RWPE1 (cell line): ENCODE results near the gene CDC25A.
"Not testable (repeated sequence)": the region's sequence is repeated elsewhere in the genome, so short reads cannot be mapped to it uniquely, and the experiment has no call there.

Experiments
- CTCF ChIA-PET: fragments of 350-600 bp; sonication (Branson Sonifier 250); formaldehyde crosslinking; extraction: SDS; loops from one replicate; lab custom pipeline; 2021; lab: Yijun Ruan, JAX
- POLR2A ChIA-PET: fragments of 400-600 bp; formaldehyde crosslinking; extraction: SDS; loops from one replicate; lab custom pipeline; 2020; ENCODE audit warnings: antibody characterized with exemption; ENCODE audit not compliant: low non-redundant PET; lab: Yijun Ruan, JAX
- DNase-seq: peaks from one replicate; pipeline ENCODE4 v3.0.0; 2012; ENCODE audit warnings: low spot score
- H3K27ac ChIP-seq: fragments of 450-650 bp; 2 replicates; pipeline ENCODE4 v1.5.1; 2017
- TF ChIP-seq, protein P1 (sequence below): fragments of 450-650 bp; conservative IDR thresholded peaks from 2 replicates; pipeline ENCODE4 v1.5.1; 2017; ENCODE audit warnings: low read depth, mild to moderate bottlenecking

The CDC25A gene

DNA sequence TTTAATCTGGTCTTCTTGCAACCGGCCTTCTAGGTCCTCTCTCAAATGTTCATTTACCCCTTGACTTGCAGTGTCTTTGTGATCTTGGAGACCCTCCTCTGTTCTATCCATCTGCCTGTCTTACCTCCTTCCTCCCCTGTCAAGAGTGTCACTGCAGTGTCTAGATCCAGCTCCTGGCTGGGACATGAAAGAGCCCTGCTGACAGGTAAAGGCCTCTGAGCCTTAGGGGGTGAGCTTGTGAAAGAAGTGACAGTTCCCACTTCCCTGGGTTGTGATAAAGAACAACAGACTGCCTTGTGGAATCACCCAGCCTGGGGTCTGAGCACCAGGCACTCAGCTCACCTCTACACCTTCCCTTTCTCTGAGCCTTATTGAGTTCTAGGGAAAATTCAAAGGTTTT lies 68.0 kb downstream of the CDC25A start:
- DNase-seq, result no peak
- TF ChIP-seq, protein P1, sequence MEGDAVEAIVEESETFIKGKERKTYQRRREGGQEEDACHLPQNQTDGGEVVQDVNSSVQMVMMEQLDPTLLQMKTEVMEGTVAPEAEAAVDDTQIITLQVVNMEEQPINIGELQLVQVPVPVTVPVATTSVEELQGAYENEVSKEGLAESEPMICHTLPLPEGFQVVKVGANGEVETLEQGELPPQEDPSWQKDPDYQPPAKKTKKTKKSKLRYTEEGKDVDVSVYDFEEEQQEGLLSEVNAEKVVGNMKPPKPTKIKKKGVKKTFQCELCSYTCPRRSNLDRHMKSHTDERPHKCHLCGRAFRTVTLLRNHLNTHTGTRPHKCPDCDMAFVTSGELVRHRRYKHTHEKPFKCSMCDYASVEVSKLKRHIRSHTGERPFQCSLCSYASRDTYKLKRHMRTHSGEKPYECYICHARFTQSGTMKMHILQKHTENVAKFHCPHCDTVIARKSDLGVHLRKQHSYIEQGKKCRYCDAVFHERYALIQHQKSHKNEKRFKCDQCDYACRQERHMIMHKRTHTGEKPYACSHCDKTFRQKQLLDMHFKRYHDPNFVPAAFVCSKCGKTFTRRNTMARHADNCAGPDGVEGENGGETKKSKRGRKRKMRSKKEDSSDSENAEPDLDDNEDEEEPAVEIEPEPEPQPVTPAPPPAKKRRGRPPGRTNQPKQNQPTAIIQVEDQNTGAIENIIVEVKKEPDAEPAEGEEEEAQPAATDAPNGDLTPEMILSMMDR, result no peak
- no peak overlapping the region for H3K27ac ChIP-seq
- ChIA-PET CTCF (no interaction called here), POLR2A (no interaction called here)

DNA sequence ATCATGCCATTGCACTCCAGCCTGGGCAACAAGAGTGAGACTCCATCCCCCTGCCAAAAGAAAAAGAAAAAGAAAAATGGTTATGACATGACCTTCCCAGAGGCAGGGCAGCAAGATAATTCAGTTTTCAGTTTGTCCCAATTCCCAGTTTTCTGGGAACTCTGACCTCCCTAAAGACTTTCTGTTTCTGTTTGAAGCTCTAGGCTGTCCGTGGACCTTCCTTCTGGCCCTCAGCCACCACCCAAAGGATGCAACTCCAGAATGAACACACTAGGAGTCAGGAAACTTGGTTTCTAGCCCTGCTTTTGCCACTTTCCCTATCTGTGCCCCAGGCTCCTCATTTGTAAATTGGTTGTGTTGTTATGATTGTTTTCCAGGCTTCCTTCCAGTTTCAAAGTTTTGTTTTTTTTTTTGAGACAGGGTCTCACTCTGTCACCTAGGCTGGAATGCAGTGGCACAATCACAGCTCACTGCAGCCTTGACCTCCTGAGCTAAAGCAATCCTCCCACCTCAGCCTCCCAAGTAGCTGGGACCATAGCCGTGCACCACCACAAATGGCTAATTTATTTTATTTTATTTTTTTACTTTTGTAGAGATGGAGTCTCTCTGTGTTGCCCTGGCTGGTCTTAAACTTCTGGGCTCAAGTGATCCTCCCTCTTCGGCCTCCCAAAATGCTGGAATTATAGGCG lies 68.6 kb downstream of the CDC25A start:
- TF ChIP-seq, protein P1, result no peak
- no peak overlapping the region for H3K27ac ChIP-seq
- POLR2A ChIA-PET, result no interaction called here
- DNase-seq, result no peak
- CTCF ChIA-PET, result no interaction called here

DNA sequence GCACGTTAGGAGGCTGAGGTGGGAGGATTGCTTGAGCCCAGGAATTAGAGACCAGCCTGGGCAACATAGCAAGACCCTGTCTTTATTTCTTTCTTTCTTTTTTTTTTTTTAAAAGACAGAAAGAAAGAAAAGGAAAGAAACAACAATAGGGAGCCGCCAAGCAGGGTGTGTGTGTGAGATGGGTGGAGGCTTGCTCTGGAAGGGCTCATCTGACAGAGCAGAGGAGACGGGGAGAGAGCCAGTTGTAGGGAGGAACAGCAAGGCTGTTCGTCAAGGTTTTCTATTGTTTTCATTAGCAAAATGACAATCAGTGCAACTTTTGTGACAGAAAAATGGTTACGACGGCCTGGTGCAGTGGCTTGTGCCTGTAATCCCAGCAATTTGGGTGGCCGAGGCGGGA lies 69.3 kb downstream of the CDC25A start:
- no peak overlapping the region for H3K27ac ChIP-seq
- TF ChIP-seq, protein P1, result no peak
- ChIA-PET POLR2A (no interaction called here), CTCF (no interaction called here)
- DNase-seq, result no peak

- POLR2A ChIA-PET, result no interaction called here
Observed at GRCh38 chr3:48118322-48118721, 69.9 kb downstream of the CDC25A start.

DNA sequence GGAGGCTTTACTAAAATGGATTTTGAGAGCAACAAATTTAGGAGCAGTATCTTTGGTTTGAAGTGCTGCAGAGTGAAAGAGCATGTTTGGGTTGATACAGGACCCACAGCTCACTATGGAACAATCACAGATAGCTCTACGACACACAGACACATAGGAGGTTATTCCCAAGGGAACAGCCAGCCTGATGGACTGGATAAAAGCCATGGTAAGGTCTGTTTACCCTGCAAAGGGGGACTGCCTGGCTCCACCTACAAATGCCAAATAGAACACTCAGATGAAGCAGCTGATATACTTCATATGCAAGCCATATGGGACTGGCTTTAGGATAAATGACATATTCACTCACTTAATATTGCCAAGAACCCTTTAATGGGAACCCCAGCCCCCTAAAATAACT lies 75.4 kb downstream of the CDC25A start:
- DNase-seq, result no peak
- ChIA-PET CTCF (no interaction called here), POLR2A (no interaction called here)
- TF ChIP-seq, protein P1, result no peak
- no peak overlapping the region for H3K27ac ChIP-seq

More at GRCh38 chr3:48118322-48118721, 69.9 kb downstream of the CDC25A start:
- no peak for DNase-seq
- no peak overlapping the region for H3K27ac ChIP-seq
- TF ChIP-seq, protein P1, result no peak
- CTCF ChIA-PET, result no interaction called here

DNA sequence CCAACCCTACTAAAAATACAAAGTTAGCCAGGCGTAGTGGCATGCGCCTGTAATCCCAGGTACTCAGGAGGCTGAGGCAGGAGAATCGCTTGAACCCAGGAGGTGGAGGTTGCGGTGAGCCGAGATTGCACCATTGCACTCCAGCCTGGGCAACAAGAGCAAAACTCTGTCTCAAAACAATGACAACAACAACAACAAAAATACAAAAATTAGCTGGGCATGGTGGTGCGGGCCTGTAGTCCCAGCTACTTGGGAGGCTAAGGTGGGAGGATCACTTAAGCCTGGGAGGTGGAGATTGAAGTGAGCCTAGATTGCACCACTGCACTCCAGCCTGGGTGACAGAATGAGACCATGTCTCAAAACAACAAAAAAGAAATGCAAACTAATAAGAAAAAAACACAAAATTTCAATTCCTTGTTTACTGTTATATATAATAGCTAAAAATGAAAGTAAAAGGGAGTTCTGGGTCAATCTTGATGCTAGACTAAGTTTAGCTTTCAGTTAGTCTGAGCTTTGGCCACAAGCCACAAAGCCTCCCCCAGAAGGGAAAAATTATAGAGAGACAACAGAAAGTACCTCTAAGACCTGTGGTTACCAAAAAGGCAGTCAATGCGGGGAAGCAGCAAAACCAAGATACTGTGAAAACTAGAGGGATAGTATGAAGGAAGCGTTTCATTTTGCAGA lies 76.0 kb downstream of the CDC25A start:
- POLR2A ChIA-PET, DNase-seq, H3K27ac ChIP-seq: not testable (repeated sequence)
- CTCF ChIA-PET, result interaction anchor here (0.6 kb wide), 1 partner anchor 245 kb away, joined by 3 read pairs; no protein-coding TSS in a partner anchor

- CTCF ChIA-PET, result no interaction called here
- TF ChIP-seq, protein P1, result no peak
- H3K27ac ChIP-seq, result no peak overlapping the region
- POLR2A ChIA-PET, result no interaction called here
- no peak for DNase-seq
Observed at GRCh38 chr3:48110463-48110862, 77.8 kb downstream of the CDC25A start.
